ENCODE results near the gene FEN1.

FEN1 gene

DNA sequence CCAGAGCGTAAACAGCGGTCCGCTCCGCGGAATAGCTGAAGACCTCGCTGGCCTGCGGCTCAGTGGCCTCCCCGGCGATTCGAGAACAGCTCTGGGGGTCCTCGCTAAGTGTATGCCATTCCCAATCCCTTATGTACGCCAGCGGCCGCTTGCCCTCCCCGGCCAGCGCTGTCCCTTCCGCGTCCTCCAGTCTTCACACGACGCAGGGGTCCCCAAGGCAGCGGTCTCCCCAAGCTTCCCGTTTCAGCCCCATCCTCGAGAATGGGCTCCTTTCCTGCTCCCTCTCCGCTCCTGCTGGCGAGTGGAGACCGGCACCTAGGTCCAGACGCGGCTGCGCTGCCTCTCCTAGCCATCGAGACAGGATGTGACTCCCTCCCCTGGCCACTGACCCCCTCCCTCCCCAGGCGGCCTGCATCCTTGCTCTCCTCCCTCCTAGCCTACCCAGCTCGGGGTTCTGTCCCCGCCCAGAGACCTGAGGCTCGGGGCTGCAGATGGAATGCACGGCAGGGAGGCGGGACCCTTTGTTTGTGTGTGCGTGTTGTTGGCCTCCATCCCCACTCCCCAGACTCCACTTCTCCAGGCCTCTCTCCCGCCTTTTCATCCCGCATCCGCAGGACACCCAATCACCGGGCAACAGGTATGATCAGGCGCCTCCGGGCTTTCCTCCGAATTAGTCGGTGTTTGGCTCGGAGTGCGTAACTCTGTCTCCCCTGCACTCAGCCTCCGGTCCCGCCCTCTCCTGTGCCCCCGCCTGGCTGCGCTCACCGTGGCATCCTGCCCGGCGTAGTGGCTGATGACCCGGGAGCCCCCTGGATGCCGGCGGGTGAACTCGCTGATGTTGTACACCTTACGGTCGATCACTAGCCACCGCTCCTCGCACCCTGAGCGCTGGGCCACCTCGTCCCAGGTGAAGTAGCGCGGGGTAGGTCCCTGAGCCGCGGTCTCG is 23.4 kb downstream of the FEN1 start:
- TF ChIP-seq RAD21 (IDR thresholded peaks at IDR 0.05; ENCODE audit: low read depth) (no peak), CREB1 (IDR thresholded peaks at IDR 0.05; ENCODE audit: low read depth) (no peak), TEAD4 (IDR thresholded peaks at IDR 0.05) (0 out of 2 replicates have a peak, but pooled peaks have one; percentile 5)
- TF ChIP-seq, protein P1, sequence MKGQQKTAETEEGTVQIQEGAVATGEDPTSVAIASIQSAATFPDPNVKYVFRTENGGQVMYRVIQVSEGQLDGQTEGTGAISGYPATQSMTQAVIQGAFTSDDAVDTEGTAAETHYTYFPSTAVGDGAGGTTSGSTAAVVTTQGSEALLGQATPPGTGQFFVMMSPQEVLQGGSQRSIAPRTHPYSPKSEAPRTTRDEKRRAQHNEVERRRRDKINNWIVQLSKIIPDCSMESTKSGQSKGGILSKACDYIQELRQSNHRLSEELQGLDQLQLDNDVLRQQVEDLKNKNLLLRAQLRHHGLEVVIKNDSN (IDR thresholded peaks at IDR 0.05) = 0 out of 2 replicates have a peak, but pooled peaks have one; percentile 10

DNA sequence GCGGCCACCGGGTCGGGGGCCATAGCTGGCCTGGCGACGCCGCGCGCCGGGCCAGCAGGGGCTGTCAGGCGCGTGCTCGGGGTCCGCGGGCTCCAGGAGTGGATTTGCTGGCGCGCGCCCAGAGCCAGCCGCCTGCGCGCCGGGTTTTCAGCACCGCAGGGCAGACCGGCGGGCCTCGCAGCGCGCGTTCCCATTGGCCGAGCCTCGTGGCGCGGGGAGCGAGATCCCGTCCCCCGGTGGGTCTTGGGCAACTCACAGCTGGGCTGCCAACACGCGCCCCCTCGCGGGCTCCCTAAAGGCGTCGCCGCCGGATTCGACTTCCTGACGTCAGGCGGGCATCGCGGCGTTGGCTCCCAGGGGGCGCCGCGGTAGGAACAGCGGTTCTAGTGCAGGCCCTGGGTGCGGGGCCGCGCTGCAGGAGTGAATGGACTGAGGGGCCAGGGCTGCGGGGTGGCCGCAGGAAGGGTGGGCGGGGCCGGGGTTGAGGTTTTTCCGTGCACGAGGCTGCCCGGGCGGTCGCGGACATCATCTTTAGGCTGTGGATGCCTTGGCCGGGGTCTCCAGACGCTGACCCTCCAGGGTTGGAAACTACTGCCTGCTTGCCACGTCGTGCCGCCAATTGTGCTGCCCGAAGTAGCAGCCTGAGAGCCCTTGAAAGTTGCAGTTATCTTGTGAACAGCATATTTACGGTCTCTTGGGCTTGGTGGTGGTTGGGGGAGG is 24.2 kb downstream of the FEN1 start, which contains the start of gene FADS1:
TSS of gene FADS1 (minus strand) at position 268 of the 720 bp plus-strand sequence. CDS start at position 194, 74 bp downstream.
- no peak; the same call in 1 of the 2 replicates for TF ChIP-seq EP300 (IDR thresholded peaks at IDR 0.05; ENCODE audit: borderline replicate concordance)
- TF ChIP-seq, protein P1 (IDR thresholded peaks at IDR 0.05) = peak; percentile 20; the same call in 1 of the 2 replicates
- TF ChIP-seq RAD21 (IDR thresholded peaks at IDR 0.05; ENCODE audit: low read depth) = peak; percentile 21; the same call in 1 of the 2 replicates
- TF ChIP-seq ZBTB7A (IDR thresholded peaks at IDR 0.05; ENCODE audit: low read depth) = no peak; the same call in 1 of the 2 replicates
- TF ChIP-seq, protein P2, sequence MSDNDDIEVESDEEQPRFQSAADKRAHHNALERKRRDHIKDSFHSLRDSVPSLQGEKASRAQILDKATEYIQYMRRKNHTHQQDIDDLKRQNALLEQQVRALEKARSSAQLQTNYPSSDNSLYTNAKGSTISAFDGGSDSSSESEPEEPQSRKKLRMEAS (IDR thresholded peaks at IDR 0.05) = peak; percentile 93
- TF ChIP-seq YY1 (IDR thresholded peaks at IDR 0.05; ENCODE audit: low read depth) = no peak
- peak; percentile 32; the same call in 1 of the 2 replicates for TF ChIP-seq TAF1 (IDR thresholded peaks at IDR 0.05; ENCODE audit: low read depth)
- peak; percentile 55 for TF ChIP-seq CREB1 (IDR thresholded peaks at IDR 0.05; ENCODE audit: low read depth)
- no peak for TF ChIP-seq TEAD4 (IDR thresholded peaks at IDR 0.05)
- peak; percentile 91 for TF ChIP-seq CEBPB (IDR thresholded peaks at IDR 0.05)
- TF ChIP-seq NFIC (IDR thresholded peaks at IDR 0.05) = peak; percentile 69
- TF ChIP-seq TCF12 (IDR thresholded peaks at IDR 0.05; ENCODE audit: low read depth) = peak; percentile 61; the same call in 1 of the 2 replicates
- TF ChIP-seq, protein P3, sequence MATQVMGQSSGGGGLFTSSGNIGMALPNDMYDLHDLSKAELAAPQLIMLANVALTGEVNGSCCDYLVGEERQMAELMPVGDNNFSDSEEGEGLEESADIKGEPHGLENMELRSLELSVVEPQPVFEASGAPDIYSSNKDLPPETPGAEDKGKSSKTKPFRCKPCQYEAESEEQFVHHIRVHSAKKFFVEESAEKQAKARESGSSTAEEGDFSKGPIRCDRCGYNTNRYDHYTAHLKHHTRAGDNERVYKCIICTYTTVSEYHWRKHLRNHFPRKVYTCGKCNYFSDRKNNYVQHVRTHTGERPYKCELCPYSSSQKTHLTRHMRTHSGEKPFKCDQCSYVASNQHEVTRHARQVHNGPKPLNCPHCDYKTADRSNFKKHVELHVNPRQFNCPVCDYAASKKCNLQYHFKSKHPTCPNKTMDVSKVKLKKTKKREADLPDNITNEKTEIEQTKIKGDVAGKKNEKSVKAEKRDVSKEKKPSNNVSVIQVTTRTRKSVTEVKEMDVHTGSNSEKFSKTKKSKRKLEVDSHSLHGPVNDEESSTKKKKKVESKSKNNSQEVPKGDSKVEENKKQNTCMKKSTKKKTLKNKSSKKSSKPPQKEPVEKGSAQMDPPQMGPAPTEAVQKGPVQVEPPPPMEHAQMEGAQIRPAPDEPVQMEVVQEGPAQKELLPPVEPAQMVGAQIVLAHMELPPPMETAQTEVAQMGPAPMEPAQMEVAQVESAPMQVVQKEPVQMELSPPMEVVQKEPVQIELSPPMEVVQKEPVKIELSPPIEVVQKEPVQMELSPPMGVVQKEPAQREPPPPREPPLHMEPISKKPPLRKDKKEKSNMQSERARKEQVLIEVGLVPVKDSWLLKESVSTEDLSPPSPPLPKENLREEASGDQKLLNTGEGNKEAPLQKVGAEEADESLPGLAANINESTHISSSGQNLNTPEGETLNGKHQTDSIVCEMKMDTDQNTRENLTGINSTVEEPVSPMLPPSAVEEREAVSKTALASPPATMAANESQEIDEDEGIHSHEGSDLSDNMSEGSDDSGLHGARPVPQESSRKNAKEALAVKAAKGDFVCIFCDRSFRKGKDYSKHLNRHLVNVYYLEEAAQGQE (IDR thresholded peaks at IDR 0.05; ENCODE audit: low read depth) = no peak
- TF ChIP-seq EGR1 (IDR thresholded peaks at IDR 0.05) = no peak
- TF ChIP-seq FOXM1 (IDR thresholded peaks at IDR 0.05; ENCODE audit: borderline replicate concordance, low read depth) = no peak

DNA sequence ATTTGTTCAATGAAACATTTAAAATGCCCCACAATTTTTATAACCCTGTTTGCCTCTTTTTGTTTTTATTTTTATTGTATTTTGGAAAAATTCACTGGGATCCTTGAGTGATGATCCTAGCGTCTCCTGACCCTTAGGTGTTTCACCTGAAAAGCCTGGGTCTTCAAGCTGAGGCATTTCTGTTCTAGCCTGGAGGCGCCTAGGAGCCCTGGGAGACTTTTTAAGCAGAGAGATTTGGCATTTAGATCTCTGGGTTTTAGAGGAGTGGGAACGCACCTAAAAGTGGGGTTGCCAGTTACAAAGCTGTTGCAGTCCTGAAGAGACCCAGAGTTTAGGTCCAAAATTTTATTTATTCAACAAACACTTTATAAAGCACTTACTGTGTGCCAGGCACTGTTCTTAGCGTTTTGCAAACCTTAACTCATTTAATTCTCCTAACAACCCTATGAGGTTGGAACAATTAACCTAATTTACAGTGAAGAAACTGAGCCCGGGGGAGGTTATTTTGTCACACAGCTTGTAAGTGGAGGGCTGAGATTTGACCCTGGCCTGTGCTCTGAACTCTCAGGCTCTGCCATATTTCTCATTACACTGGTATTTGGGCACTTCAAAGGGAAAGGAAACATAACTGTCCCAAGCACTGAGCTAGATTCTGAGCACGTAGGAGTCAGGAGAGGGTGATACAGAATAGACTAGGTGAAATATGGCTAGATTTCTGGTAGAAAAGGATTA is 24.9 kb downstream of the FEN1 start:
- TF ChIP-seq TCF12 (IDR thresholded peaks at IDR 0.05; ENCODE audit: low read depth) (no peak), RAD21 (IDR thresholded peaks at IDR 0.05; ENCODE audit: low read depth) (no peak), TEAD4 (IDR thresholded peaks at IDR 0.05) (no peak), ZBTB7A (IDR thresholded peaks at IDR 0.05; ENCODE audit: low read depth) (no peak), FOXM1 (IDR thresholded peaks at IDR 0.05; ENCODE audit: borderline replicate concordance, low read depth) (no peak), YY1 (IDR thresholded peaks at IDR 0.05; ENCODE audit: low read depth) (no peak), TAF1 (IDR thresholded peaks at IDR 0.05; ENCODE audit: low read depth) (no peak), CEBPB (IDR thresholded peaks at IDR 0.05) (no peak), EGR1 (IDR thresholded peaks at IDR 0.05) (no peak), CREB1 (IDR thresholded peaks at IDR 0.05; ENCODE audit: low read depth) (no peak), NFIC (IDR thresholded peaks at IDR 0.05) (no peak)
- TF ChIP-seq, protein P1 (IDR thresholded peaks at IDR 0.05) = no peak
- TF ChIP-seq, protein P2 (IDR thresholded peaks at IDR 0.05) = no peak

DNA sequence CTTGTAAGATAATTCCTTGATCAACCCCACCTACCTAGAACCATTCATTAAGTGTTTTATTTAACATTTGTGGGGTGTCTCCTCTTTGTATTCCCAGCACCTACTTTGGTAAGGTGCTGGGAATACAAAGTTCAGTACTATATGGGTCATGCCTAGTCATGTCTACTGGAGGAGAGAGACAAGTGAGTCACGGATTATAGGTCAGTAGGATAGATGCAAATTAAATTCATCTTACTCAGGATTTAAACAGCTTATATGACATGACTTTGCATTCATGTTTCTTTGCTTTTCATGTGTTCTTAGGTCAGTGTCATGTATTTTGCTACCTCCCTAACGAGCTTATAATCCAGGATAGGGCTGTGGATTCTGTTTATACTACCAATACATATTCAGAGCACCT is 27.5 kb downstream of the FEN1 start:
- TF ChIP-seq EGR1 (IDR thresholded peaks at IDR 0.05) (no peak), NFIC (IDR thresholded peaks at IDR 0.05) (no peak), YY1 (IDR thresholded peaks at IDR 0.05; ENCODE audit: low read depth) (no peak), CREB1 (IDR thresholded peaks at IDR 0.05; ENCODE audit: low read depth) (no peak), ZBTB7A (IDR thresholded peaks at IDR 0.05; ENCODE audit: low read depth) (no peak), FOXM1 (IDR thresholded peaks at IDR 0.05; ENCODE audit: borderline replicate concordance, low read depth) (no peak), EP300 (IDR thresholded peaks at IDR 0.05; ENCODE audit: borderline replicate concordance) (no peak), CEBPB (IDR thresholded peaks at IDR 0.05) (no peak), RAD21 (IDR thresholded peaks at IDR 0.05; ENCODE audit: low read depth) (no peak)
- TF ChIP-seq, protein P1 (IDR thresholded peaks at IDR 0.05) = no peak
- TF ChIP-seq, protein P2 (IDR thresholded peaks at IDR 0.05) = no peak
- TF ChIP-seq, protein P3 (IDR thresholded peaks at IDR 0.05; ENCODE audit: low read depth) = no peak
